NOMO-1 treated with dmso at 0.1 percent for 144 hours (cell line): ENCODE results near the gene FATE1.
"Not testable (repeated sequence)": the region's sequence is repeated elsewhere in the genome, so short reads cannot be mapped to it uniquely, and the experiment has no call there.

Source experiments
- DNase-seq: peaks from one replicate; lab custom pipeline; 2025; ENCODE audit not compliant: unreplicated experiment; lab: John Stamatoyannopoulos, UW

FATE1 gene

GRCh38 chrX:151715752-151716151 lies at the start of gene FATE1:
Gene FATE1, plus strand, starts transcription at chrX:151716035. Its CDS starts 85 bp downstream, at chrX:151716120.
- no peak for DNase-seq

- no peak for DNase-seq
Observed at GRCh38 chrX:151675121-151675746, 40.6 kb upstream of the FATE1 start.

GRCh38 chrX:151676196-151676595 lies 39.6 kb upstream of the FATE1 start:
- DNase-seq: no peak

GRCh38 chrX:151679798-151680402 lies 35.9 kb upstream of the FATE1 start:
- no peak for DNase-seq

- DNase-seq: peak; percentile 6
Observed at GRCh38 chrX:151680805-151681204, 35.0 kb upstream of the FATE1 start.

GRCh38 chrX:151687635-151688034 lies 28.2 kb upstream of the FATE1 start:
- DNase-seq: no peak

- DNase-seq: no peak
Observed at GRCh38 chrX:151688695-151689094, 27.1 kb upstream of the FATE1 start.

GRCh38 chrX:151692825-151693224 lies 23.0 kb upstream of the FATE1 start:
- no peak for DNase-seq

GRCh38 chrX:151694121-151694520 lies 21.7 kb upstream of the FATE1 start:
- no peak for DNase-seq

- DNase-seq: no peak
Observed at GRCh38 chrX:151694661-151695582, 20.9 kb upstream of the FATE1 start, which contains the start of gene PRRG3. Gene PRRG3, plus strand, starts transcription at chrX:151695458. Its CDS starts 3,357 bp downstream, at chrX:151698815.

GRCh38 chrX:151695583-151696340 lies 20.1 kb upstream of the FATE1 start:
- DNase-seq: no peak

GRCh38 chrX:151697082-151697481 lies 18.8 kb upstream of the FATE1 start:
- DNase-seq: not testable (repeated sequence)

- DNase-seq: no peak
Observed at GRCh38 chrX:151697522-151697921, 18.3 kb upstream of the FATE1 start.

- DNase-seq: no peak
Observed at GRCh38 chrX:151698485-151698884, 17.4 kb upstream of the FATE1 start.

GRCh38 chrX:151699746-151700145 lies 16.1 kb upstream of the FATE1 start:
- no peak for DNase-seq

- DNase-seq: no peak
Observed at GRCh38 chrX:151700581-151700980, 15.3 kb upstream of the FATE1 start.

- DNase-seq: no peak
Observed at GRCh38 chrX:151701071-151701470, 14.8 kb upstream of the FATE1 start.

- DNase-seq: no peak
Observed at GRCh38 chrX:151701531-151701930, 14.3 kb upstream of the FATE1 start.

- DNase-seq: no peak
Observed at GRCh38 chrX:151702026-151702714, 13.7 kb upstream of the FATE1 start.

- no peak for DNase-seq
Observed at GRCh38 chrX:151702741-151703340, 13.0 kb upstream of the FATE1 start.
